OCI-LY3 (cell line): ENCODE measurements around the gene PCP2.

Experiments
- CTCF ChIP-seq: fragments of 200-600, 300-600 bp; sonication (generic); IDR thresholded peaks from 2 replicates; pipeline ENCODE4 v1.5.1; 2014; ENCODE audit warnings: antibody characterized with exemption, low read length, low read depth
- EZH2phosphoT487 ChIP-seq: fragments of 200-600 bp; shearing (Covaris generic); IDR thresholded peaks from 2 replicates; pipeline ENCODE4 v1.6.1; 2018; ENCODE audit warnings: antibody characterized with exemption, mixed run types, low read depth

GRCh38 chr19:7627166-7627565 lies 6.4 kb downstream of the PCP2 start:
- TF ChIP-seq CTCF, result no peak
- TF ChIP-seq EZH2phosphoT487, result no peak
